H54 (cell line): ENCODE measurements around the gene CD9.
"Not testable (repeated sequence)": the region's sequence is repeated elsewhere in the genome, so short reads cannot be mapped to it uniquely, and the experiment has no call there.

Source experiments
- DNase-seq: peaks from one replicate; pipeline ENCODE4 v3.0.0; 2011; ENCODE audit warnings: low spot score, mixed read lengths; ENCODE audit not compliant: insufficient read length
- FAIRE-seq: peaks from 3 replicates; lab custom pipeline; 2011; peaks lifted over from hg19 to GRCh38; lab: Jason Lieb, UNC
- POLR2A ChIP-seq: IDR thresholded peaks from 2 replicates; pipeline ENCODE4 v1.6.1; 2011; ENCODE audit warnings: low read depth, mild to moderate bottlenecking, low read length

The CD9 gene

DNA sequence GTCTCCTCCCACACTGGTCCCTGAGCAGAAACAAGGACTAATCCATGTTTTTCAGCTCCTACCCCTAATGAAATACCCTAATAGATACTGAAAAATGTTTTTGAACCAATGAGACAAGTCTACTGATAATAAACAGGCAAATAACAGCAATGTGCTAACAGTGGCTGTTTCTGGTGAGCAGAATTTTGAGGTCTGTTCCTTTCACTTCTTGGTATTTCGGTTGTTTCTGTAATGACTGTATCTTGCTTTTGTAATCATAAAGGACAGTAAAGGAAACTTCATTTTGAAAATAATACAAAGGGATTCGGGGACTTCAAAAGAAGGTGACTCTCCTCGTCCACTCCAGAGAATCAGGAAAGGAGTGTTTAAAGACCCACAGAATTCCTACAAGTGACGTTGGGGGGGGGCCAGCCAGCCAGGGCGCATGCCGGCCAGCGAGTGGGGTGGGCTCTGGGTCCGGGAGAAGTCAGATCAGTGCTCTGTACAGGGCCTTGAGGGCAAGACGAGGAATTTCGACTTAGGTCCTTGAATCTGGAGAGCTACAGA lies 1.1 kb upstream of the CD9 start:
- FAIRE-seq (no peak), DNase-seq (no peak)
- TF ChIP-seq POLR2A = no peak

GRCh38 chr12:6199531-6200255 lies 507 bp upstream of the CD9 start:
- DNase-seq (no peak), FAIRE-seq (no peak)

DNA sequence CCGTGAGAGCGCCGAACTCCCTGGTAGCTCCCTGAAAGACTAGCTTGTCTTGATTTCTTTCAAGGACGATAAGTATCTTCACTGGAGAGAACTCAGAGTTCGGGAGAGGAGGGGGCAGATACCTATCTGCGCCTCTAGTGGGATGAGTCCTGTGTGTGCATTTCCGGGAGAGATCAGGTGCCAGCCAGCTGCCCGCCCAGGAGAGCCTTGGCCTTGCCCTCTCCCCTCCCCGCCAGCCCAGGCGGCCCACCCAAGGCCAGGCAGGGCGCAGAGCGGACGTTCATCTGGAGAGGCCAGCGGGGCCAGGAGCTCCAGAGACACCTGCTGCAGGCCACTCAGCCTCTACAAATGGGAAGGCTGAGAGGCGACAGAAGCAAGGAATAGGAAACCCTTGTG lies 1.0 kb downstream of the CD9 start:
- no peak for DNase-seq
- no peak for FAIRE-seq
- TF ChIP-seq POLR2A = no peak

More at GRCh38 chr12:6199531-6200255, 507 bp upstream of the CD9 start:
- no peak for TF ChIP-seq POLR2A

DNA sequence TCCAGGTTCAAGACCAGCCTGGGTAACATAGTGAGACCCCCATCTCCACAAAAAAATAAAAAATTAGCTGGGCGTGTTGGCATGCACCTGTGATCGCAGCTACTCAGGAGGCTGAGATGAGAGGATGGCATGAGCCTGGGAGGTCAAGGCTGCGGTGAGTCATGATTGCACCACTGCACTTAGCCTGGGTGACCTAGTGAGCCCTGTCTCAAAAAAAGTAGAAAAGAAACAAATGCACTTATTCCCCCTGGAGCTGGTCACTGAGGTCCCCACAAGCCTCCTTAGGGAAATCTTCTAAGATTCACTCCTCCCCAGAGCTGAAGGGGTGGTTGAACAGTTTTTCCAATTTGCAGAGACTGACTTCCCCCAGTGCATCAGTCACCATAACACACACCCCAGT lies 1.6 kb downstream of the CD9 start:
- DNase-seq = no peak
- no peak for TF ChIP-seq POLR2A
- FAIRE-seq = no peak

DNA sequence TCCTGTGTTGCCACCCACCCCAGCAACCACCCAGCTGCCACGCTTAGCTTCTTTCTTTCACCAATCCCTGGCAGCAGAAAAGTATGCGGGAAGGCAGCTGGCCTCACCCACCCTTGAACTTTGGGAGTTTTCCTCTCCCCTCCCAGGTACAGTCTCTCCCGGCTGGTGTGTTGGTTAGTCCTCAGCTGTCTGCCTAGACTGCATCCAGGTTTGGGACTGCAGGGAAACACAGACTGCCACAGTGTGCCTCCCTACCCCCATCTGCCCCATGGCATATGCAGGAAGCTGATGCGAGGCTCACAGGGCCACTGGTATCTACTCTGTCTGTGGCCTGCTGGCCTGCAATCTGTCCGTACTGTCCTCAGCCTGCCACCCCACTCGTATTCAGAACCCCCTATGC lies 2.1 kb downstream of the CD9 start:
- no peak for TF ChIP-seq POLR2A
- no peak for DNase-seq
- FAIRE-seq = no peak

DNA sequence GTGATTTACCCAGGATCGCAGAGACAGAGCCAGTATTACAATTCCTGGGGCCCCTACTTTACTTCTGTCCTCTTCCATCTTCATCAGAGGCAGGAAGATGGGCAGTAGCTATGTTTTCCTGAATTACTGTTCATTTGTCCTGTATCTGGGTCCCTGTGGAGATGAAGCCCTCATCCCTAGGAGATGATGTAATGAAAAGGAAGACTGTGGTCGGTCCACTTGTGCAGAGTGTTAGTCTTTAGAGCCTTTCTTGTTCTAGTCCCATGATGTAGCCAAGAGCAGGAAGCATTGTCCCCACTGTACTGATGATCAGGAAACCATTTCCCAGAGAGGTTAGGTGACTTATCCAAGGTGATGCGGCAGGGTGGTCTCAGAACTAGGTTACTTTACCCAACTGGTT lies 2.6 kb downstream of the CD9 start:
- FAIRE-seq = no peak
- DNase-seq = no peak
- no peak for TF ChIP-seq POLR2A

GRCh38 chr12:6203601-6204000 lies 3.4 kb downstream of the CD9 start:
- no peak for FAIRE-seq
- no peak for DNase-seq

GRCh38 chr12:6204533-6205143 lies 4.4 kb downstream of the CD9 start:
- no peak for DNase-seq
- no peak for TF ChIP-seq POLR2A
- FAIRE-seq = no peak

More at GRCh38 chr12:6203601-6204000, 3.4 kb downstream of the CD9 start:
- no peak for TF ChIP-seq POLR2A

- DNase-seq (no peak), FAIRE-seq (no peak)
- TF ChIP-seq POLR2A = no peak
These were observed 4.9 kb downstream of the CD9 start for GRCh38 chr12:6205144-6205539.

- no peak for TF ChIP-seq POLR2A
- FAIRE-seq = no peak
- DNase-seq = no peak
These were observed 5.6 kb downstream of the CD9 start for GRCh38 chr12:6205761-6206160.

DNA sequence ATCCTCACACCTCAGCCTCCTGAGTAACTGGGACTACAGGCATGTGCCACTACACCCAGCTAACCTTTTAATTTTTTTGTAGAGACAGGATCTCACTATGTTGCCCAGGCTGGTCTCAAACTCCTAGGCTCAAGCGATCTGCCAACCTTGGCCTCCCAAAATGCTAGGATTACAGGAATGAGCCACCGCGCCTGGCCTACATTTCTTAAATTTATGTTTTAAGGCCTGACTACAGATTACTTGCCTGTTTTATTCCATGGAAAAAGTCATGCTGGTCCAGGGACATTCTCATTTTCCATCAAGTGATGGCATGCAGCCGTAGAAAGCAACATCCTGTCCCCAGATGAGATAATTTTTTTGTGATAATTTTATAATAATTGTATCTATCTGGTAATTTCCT lies 6.1 kb downstream of the CD9 start:
- DNase-seq (no peak), FAIRE-seq (no peak)
- no peak for TF ChIP-seq POLR2A

DNA sequence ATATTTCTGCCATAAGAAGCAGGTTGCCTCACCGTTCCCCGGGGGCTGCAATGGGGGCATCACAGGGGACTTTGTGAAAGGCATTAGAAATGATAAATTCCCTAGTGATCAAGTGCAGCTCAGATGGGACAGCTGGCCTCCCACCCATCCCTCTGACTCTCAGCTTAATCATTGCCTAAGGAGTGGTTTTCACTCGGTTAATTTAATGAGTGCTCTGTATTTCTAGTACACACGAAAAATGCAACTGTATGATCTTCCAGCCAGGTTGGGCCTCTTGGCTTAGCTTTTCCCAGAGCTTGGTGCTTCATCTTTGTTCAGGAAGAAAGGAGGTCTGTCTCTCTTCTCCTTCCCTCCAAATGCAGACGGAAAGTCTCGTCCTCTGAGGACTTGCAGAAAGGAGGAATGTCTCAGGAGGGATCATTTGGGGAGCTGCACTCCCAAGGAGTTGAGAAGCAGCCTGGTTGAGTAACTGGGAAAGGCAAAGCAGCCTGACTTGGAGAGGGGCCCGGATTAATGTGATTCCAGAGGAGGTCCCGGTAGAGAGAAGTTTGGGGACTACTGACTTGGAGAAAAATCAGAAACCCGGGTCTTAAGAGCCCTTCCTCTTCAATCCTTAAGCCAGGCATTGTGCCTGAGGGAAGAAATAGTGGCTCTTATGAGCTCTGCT lies 7.2 kb downstream of the CD9 start:
- FAIRE-seq = no peak
- DNase-seq = no peak
- no peak for TF ChIP-seq POLR2A

- no peak for DNase-seq
- no peak for FAIRE-seq
- TF ChIP-seq POLR2A = no peak
These were observed 7.9 kb downstream of the CD9 start for GRCh38 chr12:6208130-6208529.

- FAIRE-seq, DNase-seq: not testable (repeated sequence)
These were observed 9.2 kb downstream of the CD9 start for GRCh38 chr12:6209428-6209827.

GRCh38 chr12:6211421-6211869 lies 11.2 kb downstream of the CD9 start:
- TF ChIP-seq POLR2A = no peak
- DNase-seq = no peak
- no peak for FAIRE-seq
